Measurements from ENCODE around the gene NYNRIN. TPM values are rescaled to one million over a fixed set of nuclear protein-coding genes. Genes with fewer than 3 reads are reported as not detected.
A peak's percentile ranks its signal among the peaks of the same experiment; 100 is the strongest.

NYNRIN gene
- total and polyA plus RNA-seq, 8 donors, result 2.1 to 9.0 (median 4.3) TPM

DNA sequence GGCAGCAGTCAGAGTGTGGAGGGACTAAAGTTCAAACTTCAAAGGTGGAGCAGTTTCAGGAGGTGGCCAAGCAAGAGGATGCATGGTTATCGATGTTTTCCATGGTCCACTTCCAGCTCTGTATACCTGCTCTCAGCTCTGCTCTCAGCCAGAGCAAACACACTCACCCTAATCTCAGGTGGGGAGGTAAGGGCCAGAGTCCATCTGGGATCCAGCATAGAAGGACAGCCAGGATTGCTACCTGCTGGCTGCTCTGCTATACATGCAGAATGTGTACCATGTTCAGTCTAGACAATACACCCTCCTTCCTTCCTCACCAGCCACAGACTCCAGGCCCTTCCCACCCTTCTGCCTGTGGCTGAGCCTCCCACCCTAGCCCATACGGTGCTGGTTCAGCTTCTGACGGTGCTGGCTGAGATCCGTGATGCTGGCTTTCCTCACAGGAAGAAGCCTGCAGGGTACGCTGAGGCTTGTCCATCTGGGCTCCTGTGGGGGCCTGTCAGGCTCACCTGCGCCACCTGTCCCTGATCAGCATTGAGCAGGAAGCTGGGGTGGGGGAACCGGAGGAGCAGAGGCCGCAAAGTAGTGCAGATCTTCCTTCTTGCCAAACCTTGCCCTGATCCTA is 28.2 kb downstream of the NYNRIN start:
- Histone ChIP-seq H3K27ac (peak overlapping the region in 3 of 4 donors; percentile 59 to 71 (median 61)), H3K4me3 (no peak overlapping the region), H3K36me3 (no peaks in the 10 kb centered on the region), H3K4me1 (peaks cover 11 to 43% (median 43%) of the 10 kb centered on the region in 3 donors), H3K9me3 (no peaks in the 10 kb centered on the region), H3K27me3 (no peaks in the 10 kb centered on the region)
- 28 to 36% methylated on average over 8 of the region's 8 CpGs for WGBS, 2 donors
- FAIRE-seq, result no peak
- intact Hi-C loops (cut with DNase I), result no loop called here
- TF ChIP-seq, protein P1, sequence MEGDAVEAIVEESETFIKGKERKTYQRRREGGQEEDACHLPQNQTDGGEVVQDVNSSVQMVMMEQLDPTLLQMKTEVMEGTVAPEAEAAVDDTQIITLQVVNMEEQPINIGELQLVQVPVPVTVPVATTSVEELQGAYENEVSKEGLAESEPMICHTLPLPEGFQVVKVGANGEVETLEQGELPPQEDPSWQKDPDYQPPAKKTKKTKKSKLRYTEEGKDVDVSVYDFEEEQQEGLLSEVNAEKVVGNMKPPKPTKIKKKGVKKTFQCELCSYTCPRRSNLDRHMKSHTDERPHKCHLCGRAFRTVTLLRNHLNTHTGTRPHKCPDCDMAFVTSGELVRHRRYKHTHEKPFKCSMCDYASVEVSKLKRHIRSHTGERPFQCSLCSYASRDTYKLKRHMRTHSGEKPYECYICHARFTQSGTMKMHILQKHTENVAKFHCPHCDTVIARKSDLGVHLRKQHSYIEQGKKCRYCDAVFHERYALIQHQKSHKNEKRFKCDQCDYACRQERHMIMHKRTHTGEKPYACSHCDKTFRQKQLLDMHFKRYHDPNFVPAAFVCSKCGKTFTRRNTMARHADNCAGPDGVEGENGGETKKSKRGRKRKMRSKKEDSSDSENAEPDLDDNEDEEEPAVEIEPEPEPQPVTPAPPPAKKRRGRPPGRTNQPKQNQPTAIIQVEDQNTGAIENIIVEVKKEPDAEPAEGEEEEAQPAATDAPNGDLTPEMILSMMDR (IDR thresholded peaks at IDR 0.05), result no peak
- peak in 5 of 6 donors; percentile 44 to 76 (median 63) for DNase-seq
- peak; percentile 50 to 65 (median 58) for ATAC-seq

DNA sequence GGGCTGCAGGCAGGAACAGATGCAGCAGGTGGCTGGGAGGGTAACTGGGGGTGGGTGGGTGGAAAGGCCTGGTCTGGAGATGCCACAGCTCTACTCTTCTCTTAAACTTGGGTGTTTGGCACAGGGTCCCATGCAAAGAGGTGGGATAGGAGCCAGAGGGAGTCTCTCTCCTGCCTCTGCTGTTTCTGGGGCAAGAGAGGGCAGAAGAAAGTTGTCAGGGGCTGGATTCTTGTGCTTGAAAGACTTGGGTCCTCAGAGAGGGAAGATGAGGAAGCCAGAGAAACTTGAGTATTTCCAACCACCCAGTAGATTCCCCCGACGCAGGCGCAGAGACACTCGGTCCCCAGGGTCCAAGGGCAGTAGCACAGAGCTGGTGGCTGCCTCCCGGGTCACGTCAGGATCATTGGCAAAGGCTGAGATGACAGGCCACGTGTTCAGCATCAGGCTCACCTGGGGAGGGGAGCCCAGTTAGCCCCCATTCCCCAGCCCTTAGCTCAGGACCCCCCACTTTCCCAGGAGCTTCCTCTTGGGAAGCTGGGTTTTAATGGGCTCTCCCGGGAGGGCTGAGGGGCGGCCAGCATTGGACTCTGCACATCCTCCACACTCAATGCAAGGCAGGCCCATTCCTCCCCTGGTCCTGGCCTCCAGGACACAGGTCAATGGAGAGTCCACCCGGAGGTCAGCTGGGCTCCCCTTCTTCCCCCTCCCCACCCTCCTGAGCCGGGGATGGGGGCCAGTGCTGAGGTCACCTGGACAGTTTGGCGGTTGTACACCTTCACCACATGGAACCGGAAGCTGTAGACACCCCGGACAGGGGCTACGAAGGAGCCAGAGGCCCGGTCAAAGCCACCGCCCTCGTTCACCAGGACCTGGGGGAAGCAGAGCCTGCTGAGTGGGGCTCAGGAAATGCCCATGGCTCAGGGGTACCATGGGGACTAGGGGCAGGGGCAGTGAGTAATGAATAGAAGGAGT is 29.0 kb downstream of the NYNRIN start:
- ATAC-seq, result no peak
- Histone ChIP-seq H3K4me3 (no peak overlapping the region), H3K27me3 (no peaks in the 10 kb centered on the region), H3K36me3 (no peaks in the 10 kb centered on the region), H3K9me3 (no peaks in the 10 kb centered on the region), H3K4me1 (peaks cover 11 to 50% (median 48%) of the 10 kb centered on the region in 3 donors), H3K27ac (peak overlapping the region in 3 of 4 donors; percentile 59 to 71 (median 61))
- TF ChIP-seq, protein P1 (IDR thresholded peaks at IDR 0.05), result no peak
- DNase-seq, result peak in 3 of 6 donors; percentile 6 to 67 (median 38)
- 67 to 69% methylated on average over 18 of the region's 18 CpGs for WGBS, 2 donors
- intact Hi-C loops (cut with DNase I), result no loop called here
- no peak for FAIRE-seq

DNA sequence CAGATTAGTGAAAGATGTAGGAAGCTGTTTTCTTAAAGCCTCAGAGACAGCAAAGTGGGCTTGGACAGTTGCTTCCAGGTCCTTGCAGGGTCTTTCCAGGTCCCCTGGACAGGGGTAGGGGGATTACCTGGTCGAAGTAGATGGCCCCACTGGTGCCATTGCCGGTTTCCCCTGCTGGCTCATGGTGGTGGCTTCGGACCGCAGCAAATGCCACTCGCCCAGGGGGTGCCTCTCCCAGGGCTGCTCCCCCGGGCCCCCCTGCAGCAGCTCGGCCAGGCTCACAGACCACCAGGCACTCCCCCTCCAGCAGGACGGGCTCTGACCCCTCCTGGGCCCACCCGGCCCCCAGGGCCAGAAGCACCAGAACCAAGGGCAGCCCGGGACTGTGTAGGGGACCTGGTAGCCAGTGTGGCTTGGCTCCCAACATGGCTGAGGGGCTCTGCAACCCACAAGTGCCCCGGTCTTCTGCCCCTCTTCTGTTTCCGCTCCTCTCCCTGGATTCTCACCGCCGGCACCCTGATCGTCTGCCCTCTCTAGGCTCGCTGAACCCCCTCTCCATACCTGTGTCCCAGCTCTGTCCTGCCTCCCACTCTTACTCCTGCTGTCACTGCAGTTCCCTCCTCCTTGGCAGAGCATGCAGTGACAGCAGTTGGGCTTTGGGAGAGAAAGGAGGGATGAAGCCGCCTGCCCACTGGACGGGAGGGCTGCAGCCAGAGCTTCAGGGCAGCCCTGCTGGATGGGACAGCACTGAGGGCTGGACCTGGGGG is 30.0 kb downstream of the NYNRIN start:
- TF ChIP-seq, protein P1 (IDR thresholded peaks at IDR 0.05), result no peak
- Histone ChIP-seq H3K36me3 (peaks cover 0 to 4% (median 3%) of the 10 kb centered on the region in 3 donors), H3K27me3 (no peaks in the 10 kb centered on the region), H3K4me1 (peaks cover 11 to 53% (median 50%) of the 10 kb centered on the region in 3 donors), H3K27ac (peak overlapping the region; percentile 88 to 96 (median 94)), H3K9me3 (no peaks in the 10 kb centered on the region), H3K4me3 (peak overlapping the region in 2 of 4 donors; percentile 74 to 78)
- intact Hi-C loops (cut with DNase I), result no loop called here
- peak in 2 of 6 donors; percentile 8 to 74 for DNase-seq
- ATAC-seq, result no peak
- no peak for FAIRE-seq
- 86 to 88% methylated on average over 15 to 18 of the region's 18 CpGs for WGBS, 2 donors

DNA sequence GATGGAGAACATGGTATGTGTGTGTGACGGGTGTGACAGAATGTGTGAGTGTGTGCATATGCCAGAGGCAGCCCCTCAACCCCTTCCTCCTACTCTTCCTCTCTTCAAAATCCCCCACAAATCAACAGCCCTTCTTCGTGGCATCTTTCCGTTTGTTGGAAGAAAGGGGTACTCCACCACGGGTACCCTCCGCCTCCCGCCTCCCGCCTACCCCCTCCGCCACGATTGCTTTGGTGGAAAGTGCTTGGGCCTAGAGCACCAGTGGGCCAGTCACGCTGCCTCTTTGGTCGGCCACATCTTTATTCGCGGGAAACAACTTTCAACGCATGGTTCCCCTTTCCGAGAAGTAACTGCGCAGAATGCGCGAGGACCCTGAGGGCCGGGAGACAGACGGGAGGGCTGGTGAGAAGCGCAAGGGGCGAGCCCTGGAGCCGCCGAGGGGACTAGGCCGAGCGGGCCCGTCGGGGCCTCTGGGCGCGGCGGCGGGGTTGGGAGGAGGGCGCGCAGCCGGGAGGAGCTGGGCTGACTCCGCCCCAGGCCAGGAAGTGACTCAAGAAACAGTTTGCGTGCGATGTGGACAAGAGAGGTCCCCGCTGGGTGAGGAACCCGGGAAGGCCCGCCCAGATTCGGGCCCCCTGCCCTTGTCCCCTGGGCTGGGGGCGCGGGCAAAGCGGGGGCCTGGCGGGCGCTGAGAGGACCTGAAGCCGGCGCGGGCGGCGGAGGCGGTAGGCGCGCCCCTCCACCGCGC is 30.8 kb downstream of the NYNRIN start, which contains the start of the genes CBLN3 and KHNYN:
CBLN3 (minus strand) TSS at position 274 of the 748 bp plus-strand sequence. CDS start 614 bp downstream, outside the sequence.
KHNYN (plus strand) TSS at position 560 of the 748 bp plus-strand sequence. CDS start 777 bp downstream, outside the sequence.
- H3K27ac ChIP-seq, result peak within 1 kb of the TSS; percentile 88 to 96 (median 94)
- peak within 1 kb of the TSS; percentile 58 to 78 (median 70) for H3K4me3 ChIP-seq
- H3K27me3 ChIP-seq, result no peaks in the 10 kb centered on the region
- H3K4me1 ChIP-seq, result peaks cover 11 to 53% (median 50%) of the 10 kb centered on the region in 3 donors
- TF ChIP-seq, protein P1 (IDR thresholded peaks at IDR 0.05), result no peak
- FAIRE-seq (no peak), DNase-seq (peak; percentile 88 to 95 (median 91)), ATAC-seq (peak; percentile 76 to 86 (median 80))
- WGBS, 2 donors, result 5% methylated on average over 56 to 57 of the region's 57 CpGs
- peaks cover 0 to 11% (median 3%) of the 10 kb centered on the region in 3 donors for H3K36me3 ChIP-seq
- intact Hi-C loops (cut with DNase I), result loop anchor here (5.0 to 10.0 kb wide), 3 partner anchors 57 to 97 kb away; partner anchors contain the start of genes ADCY4 (in 1 of the 3) and RIPK3 (in 1 of the 3)
- no peaks in the 10 kb centered on the region for H3K9me3 ChIP-seq

Data from pancreas (tissue), 10 donors.